GM12878 (cell line): Measurements from ENCODE around the gene HS6ST3. TPM values are rescaled to one million over a fixed set of nuclear protein-coding genes. Genes with fewer than 3 reads are reported as not detected.

Experiments used
- ATAC-seq: fragments of 200-7000 bp; cut with Tn5 transposase; 3 replicates; pipeline ENCODE4 v1.9.1; 2020; ENCODE audit warnings: mild to moderate bottlenecking, moderate library complexity
- BruUV-seq: library from RNA; stranded (reverse); fragments of 400-500 nt; replicated peaks from 2 replicates; lab custom pipeline; 2021; lab: Mats Ljungman, UMichigan
- CTCF ChIA-PET: fragments of 300-600 bp; sonication (Branson Sonifier 250); formaldehyde crosslinking; extraction: SDS; loops from one replicate; lab custom pipeline; 2021; ENCODE audit warnings: inconsistent platforms; lab: Yijun Ruan, JAX
- POLR2A ChIA-PET: fragments of 350-600 bp; formaldehyde crosslinking; extraction: SDS; loops from one replicate; lab custom pipeline; 2021; ENCODE audit warnings: inconsistent platforms; lab: Charles Lee
- RAD21 ChIA-PET: fragments of 300-600 bp; sonication (Branson Sonifier 250); formaldehyde crosslinking; loops from one replicate; lab custom pipeline; 2023; ENCODE audit warnings: antibody characterized with exemption; ENCODE audit not compliant: unreplicated experiment; lab: Charles Lee
- SMC1A ChIA-PET: fragments of 300-600 bp; sonication (Branson Sonifier 250); formaldehyde crosslinking; loops from one replicate; lab custom pipeline; 2023; ENCODE audit not compliant: unreplicated experiment, uncharacterized antibody; lab: Charles Lee
- DNase-seq: peaks from one replicate; pipeline ENCODE4 v3.0.0-alpha.2; 2011; ENCODE audit warnings: low read depth, low spot score
- FAIRE-seq: peaks from 3 replicates; lab custom pipeline; 2011; peaks lifted over from hg19 to GRCh38; lab: Jason Lieb, UNC
- H2AFZ ChIP-seq: 2 replicates; pipeline ENCODE4 v1.6.0; 2011; ENCODE audit warnings: low read depth, low read length, control low read depth; ENCODE audit not compliant: control insufficient read depth
- H3K27ac ChIP-seq: 2 replicates; pipeline ENCODE4 v1.5.1; 2011; ENCODE audit warnings: control low read depth; ENCODE audit not compliant: control insufficient read depth, insufficient read depth
- H3K27me3 ChIP-seq, 2 experiments: replicated peaks in 1 of 2; 2 replicates each; pipeline versions ENCODE4 v1.6.0 to v1.6.1; 2011; ENCODE audit warnings: low read length in 1 of 2; ENCODE audit not compliant: control insufficient read depth in 2 of 2, insufficient read depth in 2 of 2
- H3K36me3 ChIP-seq, 2 experiments: 2 replicates each; pipeline ENCODE4 v1.5.1; 2011; ENCODE audit warnings: low read length in 1 of 2; ENCODE audit not compliant: control insufficient read depth in 2 of 2, insufficient read depth in 2 of 2
- H3K4me1 ChIP-seq: 2 replicates; pipeline ENCODE4 v1.6.1; 2011; ENCODE audit warnings: mild to moderate bottlenecking, low read length, moderate library complexity, mixed read lengths; ENCODE audit not compliant: control insufficient read depth, insufficient read depth
- H3K4me2 ChIP-seq: 2 replicates; pipeline ENCODE4 v1.6.0; 2011; ENCODE audit warnings: control low read depth; ENCODE audit not compliant: control insufficient read depth, insufficient read depth
- H3K4me3 ChIP-seq: fragments of 200-600 bp; sonication (generic); 2 replicates; pipeline ENCODE4 v1.5.1; 2016
- H3K79me2 ChIP-seq: 2 replicates; pipeline ENCODE4 v1.6.0; 2011; ENCODE audit warnings: low read length; ENCODE audit not compliant: control insufficient read depth, insufficient read depth
- H3K9ac ChIP-seq: 2 replicates; pipeline ENCODE4 v1.8.0; 2011; ENCODE audit warnings: low read length, control low read depth, mixed read lengths; ENCODE audit not compliant: control insufficient read depth, insufficient read depth
- H3K9me3 ChIP-seq: replicated peaks from 3 replicates; pipeline ENCODE4 v1.5.1; 2011; ENCODE audit warnings: mild to moderate bottlenecking, low read length; ENCODE audit not compliant: control insufficient read depth, insufficient read depth
- H4K20me1 ChIP-seq: 2 replicates; pipeline ENCODE4 v1.6.0; 2011; ENCODE audit not compliant: control insufficient read depth, insufficient read depth
- CEBPB ChIP-seq, 2 experiments: fragments of 150-350 bp in 1 of 2; IDR thresholded peaks; 2 replicates each; pipeline ENCODE4 v1.6.1; 2012 to 2014; ENCODE audit warnings: low read depth in 2 of 2, low read length in 2 of 2, borderline replicate concordance in 1 of 2, inconsistent platforms in 1 of 2
- CUX1 ChIP-seq: IDR thresholded peaks from 2 replicates; pipeline ENCODE4 v1.6.1; 2012; ENCODE audit warnings: improper control_type of control experiment, low read depth, low read length; ENCODE audit not compliant: insufficient replicate concordance
- HSF1 ChIP-seq: fragments of 150-350 bp; IDR thresholded peaks from 2 replicates; pipeline ENCODE4 v1.6.1; 2014; ENCODE audit warnings: mild to moderate bottlenecking, low read depth, low read length
- JUND ChIP-seq: IDR thresholded peaks from 2 replicates; pipeline ENCODE4 v1.6.1; 2012; ENCODE audit warnings: low read depth, mild to moderate bottlenecking, low read length, improper control_type of control experiment, moderate library complexity
- MYB ChIP-seq: fragments of 150-350 bp; IDR thresholded peaks from 2 replicates; pipeline ENCODE4 v1.6.1; 2014; ENCODE audit warnings: mild to moderate bottlenecking, low read depth, low read length, borderline replicate concordance
- PKNOX1 ChIP-seq: fragments of 450-650 bp; IDR thresholded peaks from 2 replicates; pipeline ENCODE4 v1.6.1; 2016; ENCODE audit warnings: mild to moderate bottlenecking
- WRNIP1 ChIP-seq: IDR thresholded peaks from 2 replicates; pipeline ENCODE4 v1.6.1; 2011; ENCODE audit warnings: low read depth, low read length, improper control_type of control experiment, borderline replicate concordance
- in situ Hi-C: fragments of 300-500 bp; cut with MboI; formaldehyde crosslinking; loops from 9 replicates; pipeline ENCODE4 v1.14.3; 2018; ENCODE audit warnings: mixed read lengths
- intact Hi-C: fragments of 100-400 bp; cut with micrococcal nuclease; formaldehyde crosslinking; loops from one replicate; pipeline ENCODE4 v1.14.2; 2022; ENCODE audit not compliant: unreplicated experiment
- polyA plus RNA-seq, 11 experiments: library from polyadenylated mRNA; depleted of rRNA in 4 of 11; unstranded in 6 of 11; stranded (reverse) in 5 of 11; fragments of >200 nt; fragmentation: Nextera tagmentation in 4 of 11; fragmentation: Illumina TruSeq in 1 of 11; extraction: Ambion mirVana in 4 of 11; extraction: Trizol in 1 of 11; gene quantifications; 1 replicate in 1 of 11; 2 replicates in 10 of 11; pipeline versions ENCODE4 v1.2.1 to v1.2.3, GENCODE V29; 2011 to 2016; ENCODE audit warnings: inconsistent platforms in 2 of 11, missing spikeins in 2 of 11, low read depth in 1 of 11
- total RNA-seq, 4 experiments: library from RNA; depleted of rRNA in 3 of 4; stranded (reverse); fragments of >200 nt in 3 of 4; fragmentation: Illumina TruSeq in 1 of 4; extraction: Trizol in 1 of 4; gene quantifications; 2 replicates each; pipeline versions ENCODE4 v1.2.1 to v1.2.3, GENCODE V29; 2013 to 2021

Gene HS6ST3
- total and polyA plus RNA-seq, 10 of the 15 experiments (the other 5 are each of a cell fraction or from before 2014, with no cell fraction given) = under 0.01 to 2.9 TPM; not detected in 8

- H3K27me3 ChIP-seq = no peaks in the 10 kb centered on the region
- H3K4me3 ChIP-seq = no peak overlapping the region
- FAIRE-seq (no peak), DNase-seq (no peak), ATAC-seq (no peak)
- H3K9ac ChIP-seq = no peak overlapping the region
- no peak overlapping the region for H2AFZ ChIP-seq
- H3K9me3 ChIP-seq = no peaks in the 10 kb centered on the region
- H3K27ac ChIP-seq = no peak overlapping the region
- no peaks in the 10 kb centered on the region for H3K79me2 ChIP-seq
- H4K20me1 ChIP-seq = no peaks in the 10 kb centered on the region
- no peaks in the 10 kb centered on the region for H3K36me3 ChIP-seq
- ChIA-PET SMC1A (no interaction called here), CTCF (no interaction called here), RAD21 (no interaction called here), POLR2A (no interaction called here)
- in situ Hi-C loops = no loop called here
- no TSS peak for BruUV-seq
- no peak for TF ChIP-seq CUX1
- TF ChIP-seq JUND = no peak
- TF ChIP-seq HSF1 = no peak
- TF ChIP-seq PKNOX1 = no peak
- no peak for TF ChIP-seq MYB
- no peak for TF ChIP-seq WRNIP1
- TF ChIP-seq CEBPB (IDR thresholded peaks at IDR 0.05; ENCODE audit: borderline replicate concordance in 1 of 2, low read depth in 2 of 2, low read length in 2 of 2) = no peak
- no peaks in the 10 kb centered on the region for H3K4me1 ChIP-seq
- no peak overlapping the region for H3K4me2 ChIP-seq
- intact Hi-C loops = no loop called here
Measured at GRCh38 chr13:96762876-96763275, 673.0 kb downstream of the HS6ST3 start.
